HEK293 (cell line): ENCODE data around the gene NLGN1.

Experiments
- CTCF ChIA-PET: fragments of 350-600 bp; formaldehyde crosslinking; extraction: SDS; loops from one replicate; lab custom pipeline; 2021; ENCODE audit warnings: antibody characterized with exemption; lab: Yijun Ruan, JAX
- POLR2A ChIA-PET: fragments of 300-600 bp; formaldehyde crosslinking; extraction: SDS; loops from one replicate; lab custom pipeline; 2020; ENCODE audit warnings: antibody characterized with exemption, inconsistent platforms; lab: Yijun Ruan, JAX
- H3K27ac ChIP-seq: fragments of 200-500 bp; sonication (Bioruptor generic); 2 replicates; pipeline ENCODE4 v1.5.1; 2014; ENCODE audit warnings: low read depth, low read length, control low read depth, inconsistent platforms; ENCODE audit errors: extremely low read depth
- H3K36me3 ChIP-seq, 2 experiments: fragments of 200-500 bp in 1 of 2; sonication (Bioruptor generic) in 1 of 2; 1 replicate in 1 of 2; 2 replicates in 1 of 2; pipeline ENCODE4 v1.5.1; 2014 to 2017; ENCODE audit warnings: inconsistent platforms in 2 of 2, low read length in 2 of 2; ENCODE audit not compliant: control insufficient read depth in 2 of 2, insufficient read depth in 1 of 2
- H3K4me1 ChIP-seq: fragments of 200-500 bp; sonication (Bioruptor generic); 2 replicates; pipeline ENCODE4 v1.5.1; 2014; ENCODE audit warnings: mild to moderate bottlenecking, low read length, inconsistent platforms; ENCODE audit not compliant: control insufficient read depth, insufficient read depth
- H3K4me3 ChIP-seq: 2 replicates; pipeline ENCODE4 v1.5.1; 2011; ENCODE audit warnings: low read depth, mild to moderate bottlenecking, control low read depth, low read length, moderate library complexity
- H3K9me3 ChIP-seq: fragments of 200-500 bp; sonication (Bioruptor generic); 2 replicates; pipeline ENCODE4 v1.5.1; 2014; ENCODE audit warnings: low read depth, low read length, inconsistent platforms; ENCODE audit not compliant: control insufficient read depth, insufficient read depth
- FEZF1 ChIP-seq: fragments of 450-650 bp; formaldehyde crosslinking; IDR thresholded peaks from 2 replicates; pipeline ENCODE4 v1.5.1; 2016; ENCODE audit warnings: missing biosample characterization, missing genetic modification characterization
- IKZF3 ChIP-seq: fragments of 450-650 bp; IDR thresholded peaks from 2 replicates; pipeline ENCODE4 v1.5.0; 2018; ENCODE audit warnings: missing biosample characterization, mild to moderate bottlenecking, missing genetic modification characterization, moderate library complexity
- KLF16 ChIP-seq: fragments of 450-650 bp; formaldehyde crosslinking; IDR thresholded peaks from 2 replicates; pipeline ENCODE4 v1.5.1; 2017; ENCODE audit warnings: missing biosample characterization, missing genetic modification characterization
- KLF9 ChIP-seq: fragments of 450-650 bp; formaldehyde crosslinking; IDR thresholded peaks from 2 replicates; pipeline ENCODE4 v1.5.1; 2016; ENCODE audit warnings: missing biosample characterization, missing genetic modification characterization, low read depth
- OSR2 ChIP-seq: fragments of 450-650 bp; formaldehyde crosslinking; IDR thresholded peaks from 2 replicates; pipeline ENCODE4 v1.5.1; 2016; ENCODE audit warnings: missing biosample characterization, missing genetic modification characterization
- SCRT1 ChIP-seq: fragments of 450-650 bp; formaldehyde crosslinking; IDR thresholded peaks from 2 replicates; pipeline ENCODE4 v1.5.1; 2016; ENCODE audit warnings: missing biosample characterization, missing genetic modification characterization, borderline replicate concordance
- TSHZ1 ChIP-seq: fragments of 450-650 bp; formaldehyde crosslinking; IDR thresholded peaks from 2 replicates; pipeline ENCODE4 v1.5.1; 2016; ENCODE audit warnings: missing biosample characterization, missing genetic modification characterization, borderline replicate concordance
- ZBTB1 ChIP-seq: fragments of 450-650 bp; formaldehyde crosslinking; IDR thresholded peaks from 2 replicates; pipeline ENCODE4 v1.5.1; 2016; ENCODE audit warnings: missing biosample characterization, missing genetic modification characterization
- ZBTB48 ChIP-seq: fragments of 450-650 bp; formaldehyde crosslinking; IDR thresholded peaks from 2 replicates; pipeline ENCODE4 v1.5.1; 2016; ENCODE audit warnings: missing biosample characterization, missing genetic modification characterization
- ZFP69B ChIP-seq: fragments of 450-650 bp; formaldehyde crosslinking; IDR thresholded peaks from 2 replicates; pipeline ENCODE4 v1.5.1; 2016; ENCODE audit warnings: missing biosample characterization, missing genetic modification characterization
- ZIC2 ChIP-seq: fragments of 450-650 bp; formaldehyde crosslinking; IDR thresholded peaks from 2 replicates; pipeline ENCODE4 v1.5.1; 2016; ENCODE audit warnings: missing biosample characterization, missing genetic modification characterization
- ZNF10 ChIP-seq: fragments of 450-650 bp; formaldehyde crosslinking; IDR thresholded peaks from 2 replicates; pipeline ENCODE4 v1.5.1; 2017; ENCODE audit warnings: missing biosample characterization, missing genetic modification characterization
- ZNF140 ChIP-seq: fragments of 450-650 bp; formaldehyde crosslinking; IDR thresholded peaks from 2 replicates; pipeline ENCODE4 v1.5.1; 2016; ENCODE audit warnings: missing biosample characterization, missing genetic modification characterization
- ZNF521 ChIP-seq: fragments of 450-650 bp; formaldehyde crosslinking; IDR thresholded peaks from 2 replicates; pipeline ENCODE4 v1.5.1; 2017; ENCODE audit warnings: missing biosample characterization, mild to moderate bottlenecking, missing genetic modification characterization
- ZNF548 ChIP-seq: fragments of 450-650 bp; formaldehyde crosslinking; IDR thresholded peaks from 2 replicates; pipeline ENCODE4 v1.5.1; 2016; ENCODE audit warnings: missing biosample characterization, missing genetic modification characterization
- ZNF664 ChIP-seq: fragments of 450-650 bp; formaldehyde crosslinking; IDR thresholded peaks from 2 replicates; pipeline ENCODE4 v1.5.1; 2016; ENCODE audit warnings: missing biosample characterization, missing genetic modification characterization
- ZNF776 ChIP-seq: fragments of 450-650 bp; formaldehyde crosslinking; IDR thresholded peaks from 2 replicates; pipeline ENCODE4 v1.5.0; 2017; ENCODE audit warnings: missing biosample characterization, missing genetic modification characterization, borderline replicate concordance
- TF ChIP-seq, protein P1 (sequence below): fragments of 450-650 bp; formaldehyde crosslinking; IDR thresholded peaks from 2 replicates; pipeline ENCODE4 v1.5.1; 2016; ENCODE audit warnings: missing biosample characterization, missing genetic modification characterization
- TF ChIP-seq, protein P2 (sequence below): fragments of 450-650 bp; formaldehyde crosslinking; IDR thresholded peaks from 2 replicates; pipeline ENCODE4 v1.5.1; 2016; ENCODE audit warnings: missing biosample characterization, missing genetic modification characterization
- TF ChIP-seq, protein P3 (sequence below): fragments of 450-650 bp; formaldehyde crosslinking; IDR thresholded peaks from 2 replicates; pipeline ENCODE4 v1.5.1; 2016; ENCODE audit warnings: missing biosample characterization, missing genetic modification characterization, low read depth

Gene NLGN1

DNA sequence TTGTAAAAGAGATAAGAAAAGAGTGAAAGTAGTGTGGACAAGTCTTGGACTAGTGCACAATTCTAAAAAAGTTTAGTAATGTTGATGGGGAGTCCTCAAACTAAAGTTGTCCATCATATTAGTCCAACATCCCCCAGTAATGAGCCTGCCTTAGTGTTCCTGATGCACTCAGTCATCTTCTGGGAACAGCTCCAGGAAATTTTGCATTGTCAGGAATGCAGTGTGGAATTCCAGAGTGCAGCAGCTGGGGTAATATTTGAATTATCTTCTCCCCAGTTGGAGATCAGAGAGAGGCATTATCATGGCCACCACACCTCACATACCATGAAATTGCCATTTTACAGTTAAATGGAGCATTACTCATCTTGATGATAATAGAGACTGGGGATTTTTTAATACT lies 932.8 kb downstream of the NLGN1 start (continued):
- no peak for TF ChIP-seq TSHZ1 (tag by site-specific recombination)
- TF ChIP-seq ZNF548 (tag by site-specific recombination) = no peak

GRCh38 chr3:174331095-174331800 lies 933.7 kb downstream of the NLGN1 start:
- no peaks in the 10 kb centered on the region for H3K36me3 ChIP-seq
- ChIA-PET CTCF (interaction anchor here (0.8 kb wide), 1 partner anchor 418 kb away, joined by 4 read pairs; no protein-coding TSS in a partner anchor), POLR2A (no interaction called here)
- H3K4me1 ChIP-seq = no peaks in the 10 kb centered on the region
- TF ChIP-seq ZIC2 (tag by site-specific recombination) (no peak), KLF9 (tag by site-specific recombination) (no peak), ZNF776 (no peak), ZNF10 (tag by site-specific recombination) (no peak), ZNF521 (tag by site-specific recombination) (no peak), KLF16 (tag by site-specific recombination) (no peak), OSR2 (no peak), ZNF140 (tag by site-specific recombination) (no peak), ZBTB1 (tag by site-specific recombination) (no peak), IKZF3 (no peak), FEZF1 (tag by site-specific recombination) (no peak), ZNF664 (tag by site-specific recombination) (no peak), ZBTB48 (tag by site-specific recombination) (no peak), ZFP69B (tag by site-specific recombination) (no peak), SCRT1 (tag by site-specific recombination) (no peak)
- TF ChIP-seq, protein P1, sequence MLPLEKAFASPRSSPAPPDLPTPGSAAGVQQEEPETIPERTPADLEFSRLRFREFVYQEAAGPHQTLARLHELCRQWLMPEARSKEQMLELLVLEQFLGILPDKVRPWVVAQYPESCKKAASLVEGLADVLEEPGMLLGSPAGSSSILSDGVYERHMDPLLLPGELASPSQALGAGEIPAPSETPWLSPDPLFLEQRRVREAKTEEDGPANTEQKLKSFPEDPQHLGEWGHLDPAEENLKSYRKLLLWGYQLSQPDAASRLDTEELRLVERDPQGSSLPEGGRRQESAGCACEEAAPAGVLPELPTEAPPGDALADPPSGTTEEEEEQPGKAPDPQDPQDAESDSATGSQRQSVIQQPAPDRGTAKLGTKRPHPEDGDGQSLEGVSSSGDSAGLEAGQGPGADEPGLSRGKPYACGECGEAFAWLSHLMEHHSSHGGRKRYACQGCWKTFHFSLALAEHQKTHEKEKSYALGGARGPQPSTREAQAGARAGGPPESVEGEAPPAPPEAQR (tag by site-specific recombination) = no peak
- TF ChIP-seq, protein P2, sequence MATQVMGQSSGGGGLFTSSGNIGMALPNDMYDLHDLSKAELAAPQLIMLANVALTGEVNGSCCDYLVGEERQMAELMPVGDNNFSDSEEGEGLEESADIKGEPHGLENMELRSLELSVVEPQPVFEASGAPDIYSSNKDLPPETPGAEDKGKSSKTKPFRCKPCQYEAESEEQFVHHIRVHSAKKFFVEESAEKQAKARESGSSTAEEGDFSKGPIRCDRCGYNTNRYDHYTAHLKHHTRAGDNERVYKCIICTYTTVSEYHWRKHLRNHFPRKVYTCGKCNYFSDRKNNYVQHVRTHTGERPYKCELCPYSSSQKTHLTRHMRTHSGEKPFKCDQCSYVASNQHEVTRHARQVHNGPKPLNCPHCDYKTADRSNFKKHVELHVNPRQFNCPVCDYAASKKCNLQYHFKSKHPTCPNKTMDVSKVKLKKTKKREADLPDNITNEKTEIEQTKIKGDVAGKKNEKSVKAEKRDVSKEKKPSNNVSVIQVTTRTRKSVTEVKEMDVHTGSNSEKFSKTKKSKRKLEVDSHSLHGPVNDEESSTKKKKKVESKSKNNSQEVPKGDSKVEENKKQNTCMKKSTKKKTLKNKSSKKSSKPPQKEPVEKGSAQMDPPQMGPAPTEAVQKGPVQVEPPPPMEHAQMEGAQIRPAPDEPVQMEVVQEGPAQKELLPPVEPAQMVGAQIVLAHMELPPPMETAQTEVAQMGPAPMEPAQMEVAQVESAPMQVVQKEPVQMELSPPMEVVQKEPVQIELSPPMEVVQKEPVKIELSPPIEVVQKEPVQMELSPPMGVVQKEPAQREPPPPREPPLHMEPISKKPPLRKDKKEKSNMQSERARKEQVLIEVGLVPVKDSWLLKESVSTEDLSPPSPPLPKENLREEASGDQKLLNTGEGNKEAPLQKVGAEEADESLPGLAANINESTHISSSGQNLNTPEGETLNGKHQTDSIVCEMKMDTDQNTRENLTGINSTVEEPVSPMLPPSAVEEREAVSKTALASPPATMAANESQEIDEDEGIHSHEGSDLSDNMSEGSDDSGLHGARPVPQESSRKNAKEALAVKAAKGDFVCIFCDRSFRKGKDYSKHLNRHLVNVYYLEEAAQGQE (tag by site-specific recombination) = no peak
- TF ChIP-seq, protein P3, sequence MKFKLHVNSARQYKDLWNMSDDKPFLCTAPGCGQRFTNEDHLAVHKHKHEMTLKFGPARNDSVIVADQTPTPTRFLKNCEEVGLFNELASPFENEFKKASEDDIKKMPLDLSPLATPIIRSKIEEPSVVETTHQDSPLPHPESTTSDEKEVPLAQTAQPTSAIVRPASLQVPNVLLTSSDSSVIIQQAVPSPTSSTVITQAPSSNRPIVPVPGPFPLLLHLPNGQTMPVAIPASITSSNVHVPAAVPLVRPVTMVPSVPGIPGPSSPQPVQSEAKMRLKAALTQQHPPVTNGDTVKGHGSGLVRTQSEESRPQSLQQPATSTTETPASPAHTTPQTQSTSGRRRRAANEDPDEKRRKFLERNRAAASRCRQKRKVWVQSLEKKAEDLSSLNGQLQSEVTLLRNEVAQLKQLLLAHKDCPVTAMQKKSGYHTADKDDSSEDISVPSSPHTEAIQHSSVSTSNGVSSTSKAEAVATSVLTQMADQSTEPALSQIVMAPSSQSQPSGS = no peak
- H3K4me3 ChIP-seq = no peak overlapping the region
- no peaks in the 10 kb centered on the region for H3K9me3 ChIP-seq
- no peak overlapping the region for H3K27ac ChIP-seq
